Measurements from ENCODE around the gene PGD. TPM values are rescaled to one million over a fixed set of nuclear protein-coding genes. Genes with fewer than 3 reads are reported as not detected.

The PGD gene
- total RNA-seq, 4 donors from 2014 or later: 42.3 to 78.8 (median 77.7) TPM

DNA sequence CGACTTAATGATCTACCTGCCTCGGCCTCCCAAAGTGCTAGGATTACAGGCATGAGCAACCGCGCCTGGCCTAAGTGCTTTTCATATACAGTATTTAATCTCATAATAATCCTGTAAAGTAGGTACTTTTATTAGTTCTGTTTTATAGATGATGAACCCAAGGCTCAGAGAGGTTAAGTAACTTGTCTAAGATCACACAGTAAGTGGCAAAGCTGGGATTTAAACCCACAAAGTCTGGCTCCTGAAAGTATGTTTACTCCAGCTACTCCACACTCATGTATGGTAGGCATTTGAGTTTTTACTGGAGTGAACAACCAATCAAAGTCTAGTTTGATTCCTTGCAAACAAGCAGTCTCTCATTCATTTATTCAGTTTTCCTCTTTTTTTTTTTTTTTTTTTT lies 71.2 kb downstream of the PGD start:
- 97% methylated on average over 4 of the region's 4 CpGs for WGBS
- no peaks in the 10 kb centered on the region for H3K9me3 ChIP-seq

More for the DNA sequence above, 71.2 kb downstream of the PGD start:
- DNase-seq (ENCODE audit: low spot score in 2 of 2): no peak
- peaks cover 42% of the 10 kb centered on the region for H3K36me3 ChIP-seq
- H3K27me3 ChIP-seq: no peaks in the 10 kb centered on the region
- TF ChIP-seq, protein P1, sequence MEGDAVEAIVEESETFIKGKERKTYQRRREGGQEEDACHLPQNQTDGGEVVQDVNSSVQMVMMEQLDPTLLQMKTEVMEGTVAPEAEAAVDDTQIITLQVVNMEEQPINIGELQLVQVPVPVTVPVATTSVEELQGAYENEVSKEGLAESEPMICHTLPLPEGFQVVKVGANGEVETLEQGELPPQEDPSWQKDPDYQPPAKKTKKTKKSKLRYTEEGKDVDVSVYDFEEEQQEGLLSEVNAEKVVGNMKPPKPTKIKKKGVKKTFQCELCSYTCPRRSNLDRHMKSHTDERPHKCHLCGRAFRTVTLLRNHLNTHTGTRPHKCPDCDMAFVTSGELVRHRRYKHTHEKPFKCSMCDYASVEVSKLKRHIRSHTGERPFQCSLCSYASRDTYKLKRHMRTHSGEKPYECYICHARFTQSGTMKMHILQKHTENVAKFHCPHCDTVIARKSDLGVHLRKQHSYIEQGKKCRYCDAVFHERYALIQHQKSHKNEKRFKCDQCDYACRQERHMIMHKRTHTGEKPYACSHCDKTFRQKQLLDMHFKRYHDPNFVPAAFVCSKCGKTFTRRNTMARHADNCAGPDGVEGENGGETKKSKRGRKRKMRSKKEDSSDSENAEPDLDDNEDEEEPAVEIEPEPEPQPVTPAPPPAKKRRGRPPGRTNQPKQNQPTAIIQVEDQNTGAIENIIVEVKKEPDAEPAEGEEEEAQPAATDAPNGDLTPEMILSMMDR (IDR thresholded peaks at IDR 0.05): no peak
- TF ChIP-seq EP300 (IDR thresholded peaks at IDR 0.05) (no peak), POLR2A (IDR thresholded peaks at IDR 0.05) (no peak), POLR2AphosphoS5 (IDR thresholded peaks at IDR 0.05) (no peak)
- no peak overlapping the region for H3K4me3 ChIP-seq
- H3K27ac ChIP-seq: no peak overlapping the region
- peaks cover 19% of the 10 kb centered on the region for H3K4me1 ChIP-seq

Other genes with a start within 250 kb of the PGD start
- gene KIF1B, start 188.5 kb upstream of the PGD start, total RNA-seq: 10 to 100 TPM; 46.0 to 88.0 (median 51.2) TPM
- gene CENPS, start 31.4 kb downstream of the PGD start, total RNA-seq: 1 to 10 TPM in 2 of 4 donors, under 1 TPM in 1, not detected in 1; 0.62 to 3.6 (median 2.5) TPM
- not detected for gene CORT, start 51.0 kb downstream of the PGD start, total RNA-seq
- gene DFFA, start 73.5 kb downstream of the PGD start, total RNA-seq: 10 to 100 TPM; 16.4 to 21.3 (median 20.2) TPM
- 10 to 100 TPM; 14.6 to 19.0 (median 17.6) TPM for gene PEX14, start 75.9 kb downstream of the PGD start, total RNA-seq

All from suprapubic skin (tissue), 4 donors.